HepG2 (cell line): Measurements from ENCODE around the gene GALNT15. TPM values are rescaled to one million over a fixed set of nuclear protein-coding genes. Genes with fewer than 3 reads are reported as not detected.

ENCODE experiments used
- ATAC-seq: fragments of 200-7000 bp; cut with Tn5 transposase; 3 replicates; pipeline ENCODE4 v1.9.1; 2020; ENCODE audit warnings: mild to moderate bottlenecking, moderate library complexity
- BruUV-seq: library from RNA; stranded (reverse); fragments of 400-500 nt; replicated peaks from 2 replicates; lab custom pipeline; 2021; lab: Mats Ljungman, UMichigan
- CTCF ChIA-PET: fragments of 300-600 bp; formaldehyde crosslinking; extraction: SDS; loops from one replicate; lab custom pipeline; 2021; ENCODE audit warnings: low total read pairs, inconsistent platforms, low intra/inter-chr PET ratio; lab: Yijun Ruan, JAX
- POLR2A ChIA-PET: fragments of 350-600 bp; sonication (Branson Sonifier 250); formaldehyde crosslinking; loops from one replicate; lab custom pipeline; 2020; ENCODE audit warnings: antibody characterized with exemption, inconsistent platforms; lab: Yijun Ruan, JAX
- DNase-seq: peaks from one replicate; pipeline ENCODE4 v3.0.0-alpha.2; 2015; ENCODE audit warnings: low spot score
- FAIRE-seq: peaks from 3 replicates; lab custom pipeline; 2011; peaks lifted over from hg19 to GRCh38; lab: Jason Lieb, UNC
- H2AFZ ChIP-seq: one replicate; pipeline ENCODE4 v1.6.1; 2011; ENCODE audit warnings: low read length, inconsistent platforms
- H3K27ac ChIP-seq: fragments of 300-600 bp; 3 replicates; pipeline ENCODE4 v1.8.0; 2011; ENCODE audit warnings: mixed run types, mild to moderate bottlenecking, mixed read lengths, low read length, inconsistent platforms; ENCODE audit not compliant: insufficient read depth; ENCODE audit errors: extremely low read length
- H3K27me3 ChIP-seq, 2 experiments: fragments of 200-600 bp in 1 of 2; 2 replicates in 1 of 2; 3 replicates in 1 of 2; pipeline versions ENCODE4 v1.6.0 to v1.8.0; 2011; ENCODE audit warnings: low read length in 2 of 2, mild to moderate bottlenecking in 2 of 2, moderate library complexity in 2 of 2, inconsistent platforms in 1 of 2; ENCODE audit not compliant: insufficient read depth in 2 of 2, control insufficient read depth in 1 of 2
- H3K36me3 ChIP-seq, 2 experiments: fragments of 200-600 bp in 1 of 2; replicated peaks in 1 of 2; 2 replicates in 1 of 2; 3 replicates in 1 of 2; pipeline versions ENCODE4 v1.5.1 to v1.8.0; 2011; ENCODE audit warnings: low read length in 2 of 2, inconsistent platforms in 1 of 2; ENCODE audit not compliant: insufficient read depth in 2 of 2, control insufficient read depth in 1 of 2
- H3K4me1 ChIP-seq: 2 replicates; pipeline ENCODE4 v1.5.1; 2012; ENCODE audit warnings: low read length, inconsistent platforms; ENCODE audit not compliant: insufficient read depth
- H3K4me2 ChIP-seq: 2 replicates; pipeline ENCODE4 v1.6.0; 2011; ENCODE audit warnings: low read depth, low read length, inconsistent platforms
- H3K4me3 ChIP-seq, 3 experiments: fragments of 200-600 bp in 1 of 3; sonication (generic), shearing (Covaris generic) in 1 of 3; replicated peaks in 1 of 3; 2 replicates each; pipeline ENCODE4 v1.5.1; 2011 to 2016; ENCODE audit warnings: low read length in 3 of 3, inconsistent platforms in 2 of 3, low read depth in 2 of 3, mild to moderate bottlenecking in 2 of 3, control low read depth in 1 of 3, mixed read lengths in 1 of 3; ENCODE audit not compliant: insufficient read depth in 1 of 3
- H3K79me2 ChIP-seq: one replicate; pipeline ENCODE4 v1.6.1; 2011; ENCODE audit warnings: low read length, inconsistent platforms; ENCODE audit not compliant: insufficient read depth
- H3K9ac ChIP-seq: 2 replicates; pipeline ENCODE4 v1.6.0; 2011; ENCODE audit warnings: mild to moderate bottlenecking, low read depth, low read length, inconsistent platforms; ENCODE audit not compliant: insufficient read depth
- H3K9me3 ChIP-seq: 2 replicates; pipeline ENCODE4 v1.5.1; 2012; ENCODE audit warnings: mild to moderate bottlenecking, low read length
- H4K20me1 ChIP-seq: 2 replicates; pipeline ENCODE4 v1.6.0; 2011; ENCODE audit warnings: inconsistent platforms, mild to moderate bottlenecking, low read length, moderate library complexity; ENCODE audit not compliant: insufficient read depth
- DRAP1 ChIP-seq: IDR thresholded peaks from 2 replicates; pipeline ENCODE4 v1.6.1; 2016; ENCODE audit warnings: missing genetic modification reagents, missing compliant biosample characterization
- HBP1 ChIP-seq: IDR thresholded peaks from 2 replicates; pipeline ENCODE4 v1.6.1; 2016; ENCODE audit warnings: low read depth, control low read depth
- HCFC1 ChIP-seq: fragments of 150-350 bp; IDR thresholded peaks from 2 replicates; pipeline ENCODE4 v1.6.1; 2014; ENCODE audit warnings: low read depth, low read length
- HMGXB4 ChIP-seq, 2 experiments: sonication (generic) in 1 of 2; formaldehyde crosslinking in 1 of 2; IDR thresholded peaks; 2 replicates each; pipeline versions ENCODE4 v1.4.0 to v1.6.1; 2018 to 2020; ENCODE audit warnings: missing genetic modification reagents in 2 of 2, borderline replicate concordance in 1 of 2, low read depth in 1 of 2, mild to moderate bottlenecking in 1 of 2, missing biosample characterization in 1 of 2
- HOXD1 ChIP-seq: sonication (generic); formaldehyde crosslinking; IDR thresholded peaks from 2 replicates; pipeline ENCODE4 v1.5.0; 2020; ENCODE audit warnings: missing genetic modification reagents
- KDM2A ChIP-seq: sonication (generic); formaldehyde crosslinking; IDR thresholded peaks from 2 replicates; pipeline ENCODE4 v1.4.0; 2020; ENCODE audit warnings: low read depth, missing genetic modification reagents, borderline replicate concordance
- MTA1 ChIP-seq: sonication (generic); formaldehyde crosslinking; IDR thresholded peaks from 2 replicates; pipeline ENCODE4 v1.4.0; 2020; ENCODE audit warnings: missing genetic modification reagents, mild to moderate bottlenecking, borderline replicate concordance
- RARG ChIP-seq: sonication (generic); formaldehyde crosslinking; IDR thresholded peaks from 2 replicates; pipeline ENCODE4 v1.4.0; 2020; ENCODE audit warnings: low read depth, mild to moderate bottlenecking, missing genetic modification reagents
- RXRB ChIP-seq: IDR thresholded peaks from 2 replicates; pipeline ENCODE4 v1.6.1; 2016; ENCODE audit warnings: borderline replicate concordance, missing genetic modification reagents, missing compliant biosample characterization
- SMAD1 ChIP-seq: sonication (generic); formaldehyde crosslinking; IDR thresholded peaks from 2 replicates; pipeline ENCODE4 v1.4.0; 2020; ENCODE audit warnings: missing genetic modification reagents, low read depth, mild to moderate bottlenecking, borderline replicate concordance
- SOX6 ChIP-seq, 2 experiments: fragments of 450-650 bp in 1 of 2; sonication (generic) in 1 of 2; formaldehyde crosslinking in 1 of 2; IDR thresholded peaks; 2 replicates each; pipeline versions ENCODE4 v1.4.0 to v1.6.1; 2017 to 2020; ENCODE audit warnings: antibody characterized with exemption in 1 of 2, mild to moderate bottlenecking in 1 of 2, missing genetic modification reagents in 1 of 2
- ZNF615 ChIP-seq: sonication (generic); formaldehyde crosslinking; IDR thresholded peaks from 2 replicates; pipeline ENCODE4 v1.5.0; 2020; ENCODE audit warnings: mild to moderate bottlenecking, missing genetic modification reagents, borderline replicate concordance
- ZNF687 ChIP-seq: sonication (generic); formaldehyde crosslinking; IDR thresholded peaks from 2 replicates; pipeline ENCODE4 v1.5.1; 2020; ENCODE audit warnings: mild to moderate bottlenecking, missing genetic modification reagents, moderate library complexity
- WGBS: methylation state at CpG from one replicate; pipeline ENCODE4 v1.1.6; 2017; ENCODE audit warnings: low lambda C conversion rate; 5-methylcytosine and 5-hydroxymethylcytosine counted together
- in situ Hi-C: cut with HindIII; loops from 2 replicates; pipeline ENCODE4 v1.10.0; 2017; ENCODE audit warnings: low pct_unique_long_range_greater_than_20kb; ENCODE audit not compliant: extremely low pct_ligation_motif_present
- intact Hi-C: fragments of 100-400 bp; cut with micrococcal nuclease; formaldehyde crosslinking; loops from one replicate; pipeline ENCODE4 v1.10.0; 2022; ENCODE audit not compliant: unreplicated experiment
- polyA plus RNA-seq, 8 experiments: library from polyadenylated mRNA; depleted of rRNA in 3 of 8; stranded (reverse) in 7 of 8; unstranded in 1 of 8; fragments of >200 nt; fragmentation: Illumina TruSeq in 4 of 8; extraction: Trizol in 4 of 8; gene quantifications; 2 replicates each; pipeline versions ENCODE4 v1.2.1 to v1.2.3, GENCODE V29; 2011 to 2016; ENCODE audit warnings: low read depth in 4 of 8, missing spikeins in 1 of 8, mixed read lengths in 1 of 8; ENCODE audit not compliant: insufficient read depth in 1 of 8
- total RNA-seq, 5 experiments: library from RNA; depleted of rRNA; stranded (reverse); fragments of >200 nt; fragmentation: Illumina TruSeq; extraction: Trizol; gene quantifications; 2 replicates each; pipeline ENCODE4 v1.2.3, GENCODE V29; 2016; ENCODE audit warnings: low read depth in 1 of 5

The GALNT15 gene
- total and polyA plus RNA-seq, 2 of the 13 experiments (the other 11 are each of a cell fraction or from before 2014, with no cell fraction given): 0.02 to 0.04 TPM

GRCh38 chr3:16241225-16241624 is 66.7 kb downstream of the GALNT15 start (continued):
- TF ChIP-seq SOX6 (IDR thresholded peaks at IDR 0.05) (no peak), SOX6 (CRISPR knock-in tag; IDR thresholded peaks at IDR 0.05) (no peak), RXRB (no peak), KDM2A (CRISPR knock-in tag) (no peak), RARG (CRISPR knock-in tag) (no peak), HOXD1 (CRISPR knock-in tag) (no peak), MTA1 (CRISPR knock-in tag) (no peak)
- TF ChIP-seq, all 625 proteins: peak for 0

GRCh38 chr3:16242177-16242576 is 67.7 kb downstream of the GALNT15 start:
- Histone ChIP-seq H3K27ac (no peak overlapping the region), H3K4me2 (no peak overlapping the region), H3K9me3 (no peaks in the 10 kb centered on the region), H3K9ac (no peak overlapping the region), H3K36me3 (no peaks in the 10 kb centered on the region), H3K4me1 (peaks cover 3% of the 10 kb centered on the region), H3K4me3 (no peak overlapping the region), H2AFZ (no peak overlapping the region), H3K27me3 (peaks cover 1 to 15% of the 10 kb centered on the region in 2 experiments; a peak in 2 of 5 replicates), H3K79me2 (no peaks in the 10 kb centered on the region), H4K20me1 (no peaks in the 10 kb centered on the region)
- ChIA-PET CTCF (no interaction called here), POLR2A (interaction anchor here (2.8 kb wide), 1 partner anchor 10 kb away, joined by 11 read pairs; no protein-coding TSS in a partner anchor)
- DNase-seq (no peak), FAIRE-seq (no peak), ATAC-seq (no peak)
- intact Hi-C loops: loop anchor here (10.0 kb wide), 2 partner anchors 427 to 637 kb away; partner anchors contain the start of genes BTD and HACL1
- 69% methylated on average over 5 of the region's 5 CpGs for WGBS
- in situ Hi-C loops: loop anchor here (25.0 kb wide), 1 partner anchor 605 kb away; no protein-coding TSS in a partner anchor
- no TSS peak for BruUV-seq
- TF ChIP-seq HMGXB4 (CRISPR knock-in tag; IDR thresholded peaks at IDR 0.05; ENCODE audit: borderline replicate concordance in 1 of 2, low read depth in 1 of 2) (no peak), ZNF687 (no peak), HCFC1 (no peak), HBP1 (CRISPR knock-in tag) (no peak), DRAP1 (CRISPR knock-in tag) (no peak), SMAD1 (CRISPR knock-in tag) (no peak), ZNF615 (CRISPR knock-in tag) (no peak)
